NCI-H146 (cell line): ENCODE results near the gene COL28A1.

Experiments used
- DNase-seq: peaks from one replicate; lab custom pipeline; 2025; lab: John Stamatoyannopoulos, UW

COL28A1 gene

DNA sequence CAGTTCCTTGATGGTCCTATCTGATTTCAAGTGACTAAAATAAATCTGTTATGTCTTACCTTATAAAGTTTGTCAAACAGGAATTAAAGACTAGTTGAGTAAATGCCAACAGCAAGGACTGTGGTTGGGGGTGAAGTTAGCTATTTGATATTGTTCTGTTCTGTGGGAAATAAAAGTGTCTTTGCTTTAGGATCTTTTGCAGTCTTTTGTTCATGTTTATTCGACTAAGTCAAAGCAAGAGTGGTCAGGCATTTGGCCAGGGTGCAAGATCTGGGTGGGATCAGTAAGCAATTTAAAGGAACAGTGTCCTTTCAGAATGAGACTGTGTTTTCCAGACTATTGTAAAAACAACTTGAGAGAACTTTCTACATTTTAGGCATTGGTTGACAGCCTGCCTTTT, at the start of gene COL28A1:
Gene COL28A1 (minus strand): TSS at position 183 of the 400 bp plus-strand sequence. CDS start 2,998 bp downstream, outside the sequence.
- DNase-seq = no peak

DNA sequence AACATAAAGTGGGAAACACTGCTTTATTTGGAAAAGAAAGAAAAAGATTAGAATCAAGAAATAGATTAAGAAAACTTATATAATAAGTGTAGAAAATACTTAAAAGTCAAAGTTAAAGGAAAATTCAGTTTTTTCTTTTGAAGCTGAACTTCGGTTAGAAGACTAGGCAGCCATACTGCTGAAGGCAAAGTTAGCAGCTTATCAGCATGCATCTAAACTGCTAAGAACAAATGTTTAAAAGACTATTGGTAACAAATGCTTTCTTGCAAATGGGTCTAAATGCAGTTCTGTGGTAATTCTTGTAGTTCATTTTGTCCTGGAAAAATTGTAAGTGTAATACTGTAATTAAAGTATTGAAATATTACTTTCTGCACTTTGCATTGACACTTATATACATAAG, 49.0 kb upstream of the COL28A1 start:
- DNase-seq = no peak

DNA sequence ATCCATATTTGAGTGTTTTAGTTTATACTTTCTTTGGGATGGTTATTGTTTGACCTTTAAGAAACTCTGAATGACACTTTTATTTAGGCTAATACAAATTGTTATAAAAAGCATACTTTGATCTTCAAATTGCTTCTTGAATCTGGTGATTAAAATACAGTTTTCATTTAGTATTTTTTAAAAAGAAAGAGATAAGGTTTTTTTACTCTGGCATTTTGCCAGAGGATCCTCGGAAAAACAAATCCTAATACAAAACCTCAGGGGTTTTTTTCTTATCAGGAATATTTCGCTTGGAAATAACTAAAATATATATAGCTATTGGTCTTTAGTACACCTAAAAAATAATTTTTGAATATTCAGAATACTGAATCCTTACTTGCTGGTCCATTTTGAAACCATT, 48.1 kb upstream of the COL28A1 start:
- DNase-seq = peak; percentile 31

DNA sequence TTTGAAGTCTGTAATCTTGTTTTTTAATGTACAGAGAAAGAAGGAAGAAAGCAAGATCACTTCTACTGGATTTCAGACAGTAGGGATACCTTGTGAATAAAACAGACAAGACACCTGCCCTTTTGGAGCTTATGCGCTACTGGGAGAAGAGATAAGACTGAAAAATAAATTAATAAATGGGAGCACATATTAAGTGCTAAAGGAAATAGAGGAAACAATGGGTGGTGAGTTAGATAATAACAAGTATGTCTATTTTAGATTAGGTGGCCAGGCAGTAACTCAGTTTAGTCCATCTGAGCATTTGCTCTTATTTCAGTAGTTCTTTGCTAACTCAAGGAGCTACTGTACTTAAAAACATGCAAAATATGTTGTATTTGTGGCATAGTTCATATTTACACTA, 46.9 kb upstream of the COL28A1 start:
- peak; percentile 25 for DNase-seq

DNA sequence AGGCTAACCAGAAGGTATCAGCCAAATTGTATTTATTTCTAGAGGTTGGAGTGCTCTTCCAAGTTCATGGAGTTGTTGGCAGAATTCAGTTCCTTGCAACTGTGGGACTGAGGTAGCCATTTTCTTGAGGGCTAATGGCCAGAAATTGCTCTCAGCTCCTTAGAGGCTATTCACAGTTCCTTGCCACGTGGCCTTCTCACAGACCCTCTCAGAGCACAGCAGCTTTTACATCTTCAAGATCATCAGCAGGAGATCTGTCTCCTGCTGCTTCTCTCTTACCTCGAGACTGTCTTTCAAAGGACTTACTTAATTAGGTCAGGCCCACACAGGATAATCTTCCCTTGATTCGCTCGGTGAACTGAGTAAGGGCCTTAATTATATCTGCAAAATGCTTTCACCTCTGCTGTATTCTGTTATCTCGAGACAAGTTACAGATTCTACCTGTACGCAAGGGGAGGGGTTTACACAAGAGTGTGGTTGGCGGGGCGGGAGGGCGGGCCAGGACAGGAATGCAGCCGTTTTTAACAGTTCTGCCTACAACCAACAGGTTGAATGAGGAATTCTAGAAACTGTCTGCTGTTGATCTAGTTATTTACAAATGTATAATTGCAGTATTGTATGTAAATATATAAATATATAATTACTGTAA, 46.0 kb upstream of the COL28A1 start:
- no peak for DNase-seq

DNA sequence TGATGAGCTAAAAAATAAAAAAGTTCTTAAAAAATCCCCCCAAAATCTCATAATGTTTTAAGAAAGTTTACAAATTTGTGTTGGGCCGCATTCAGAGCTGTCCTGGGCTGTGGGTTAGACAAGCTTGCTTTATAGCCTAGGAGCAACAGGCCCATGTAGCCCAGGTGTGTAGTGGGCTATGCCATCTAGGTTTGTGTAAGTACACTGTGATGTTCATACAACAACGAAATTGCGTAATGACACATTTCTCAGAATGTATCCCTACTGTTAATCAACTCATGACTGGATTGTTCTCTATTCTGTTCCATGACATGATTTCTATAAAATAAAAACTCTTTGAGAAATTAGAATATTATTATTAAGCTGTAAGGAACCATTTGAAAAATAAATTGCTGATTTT, 44.0 kb upstream of the COL28A1 start:
- no peak for DNase-seq

DNA sequence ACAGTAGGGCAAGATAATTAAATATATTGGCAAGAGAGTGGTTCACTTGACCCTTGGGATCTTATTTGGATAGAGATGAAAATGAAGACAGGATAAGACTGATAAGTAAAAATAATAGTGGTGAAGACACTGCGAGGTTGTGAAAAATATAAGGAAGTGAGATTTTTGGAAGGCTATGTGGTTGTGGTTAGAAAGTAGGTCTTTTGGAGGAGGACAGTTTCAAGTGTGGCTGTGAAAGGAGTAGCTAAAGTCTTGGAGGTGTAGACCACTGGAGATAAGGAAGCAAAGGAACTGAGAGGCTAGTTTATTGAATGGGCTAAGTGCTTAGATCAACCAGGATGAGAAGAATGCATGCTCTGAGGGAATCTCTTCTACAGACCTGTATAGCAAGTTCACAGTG, 42.2 kb upstream of the COL28A1 start:
- DNase-seq = no peak

DNA sequence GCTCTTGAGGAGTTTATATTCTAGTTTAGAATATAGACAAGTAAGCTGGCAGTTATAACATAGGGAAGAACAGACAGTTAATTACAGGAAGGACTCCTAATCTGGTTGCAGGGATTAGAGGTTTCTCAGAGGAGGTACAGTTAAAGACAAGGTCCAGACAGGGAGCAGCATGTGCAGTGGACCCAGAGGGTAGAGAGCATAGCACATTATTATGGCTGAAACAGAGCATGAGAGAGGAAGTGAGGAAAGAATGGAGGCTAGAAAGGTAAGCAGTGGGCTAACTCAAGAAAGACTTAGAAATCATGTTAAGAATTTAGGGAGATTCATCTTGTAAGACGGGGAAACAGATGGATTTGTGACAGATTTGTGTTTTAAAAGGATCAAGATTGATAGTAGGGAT, 40.7 kb upstream of the COL28A1 start:
- DNase-seq = no peak

DNA sequence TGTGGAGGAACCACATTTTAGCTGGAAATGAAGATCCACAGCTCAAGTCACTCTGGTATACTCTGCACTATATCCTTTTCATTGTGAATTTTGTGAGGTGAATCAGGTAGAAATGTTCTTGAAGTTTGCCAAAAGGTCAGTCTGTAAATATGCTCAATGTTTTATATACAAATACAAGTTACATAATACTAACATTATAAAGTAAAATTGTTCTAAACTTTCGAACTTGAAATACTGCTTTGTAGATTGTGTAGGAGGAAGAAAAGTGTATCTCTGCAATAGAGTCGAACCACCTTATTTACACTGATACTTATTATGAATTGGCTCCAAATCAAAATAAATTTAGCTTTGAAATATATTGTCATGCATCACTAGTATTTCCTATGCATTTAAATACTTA, 38.0 kb upstream of the COL28A1 start:
- DNase-seq = no peak

DNA sequence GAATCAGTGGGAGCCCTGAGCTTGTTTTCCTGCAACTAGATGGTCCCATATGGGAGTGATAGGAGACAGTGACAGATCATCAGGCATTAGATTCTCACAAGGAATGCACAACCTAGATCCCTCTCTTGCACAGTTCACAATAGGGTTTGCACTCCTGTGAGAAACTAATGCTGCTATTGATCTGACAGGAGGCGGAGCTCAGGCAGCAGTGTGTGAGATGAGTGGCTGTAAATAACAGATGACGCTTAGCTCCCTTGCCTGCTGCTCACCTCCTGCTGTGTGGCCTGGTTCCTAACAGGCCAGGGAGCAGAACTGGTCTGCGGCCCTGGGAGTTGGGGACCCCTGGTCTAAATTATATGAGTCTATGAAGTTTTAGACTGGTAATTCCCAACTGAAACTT, 34.9 kb upstream of the COL28A1 start:
- no peak for DNase-seq

DNA sequence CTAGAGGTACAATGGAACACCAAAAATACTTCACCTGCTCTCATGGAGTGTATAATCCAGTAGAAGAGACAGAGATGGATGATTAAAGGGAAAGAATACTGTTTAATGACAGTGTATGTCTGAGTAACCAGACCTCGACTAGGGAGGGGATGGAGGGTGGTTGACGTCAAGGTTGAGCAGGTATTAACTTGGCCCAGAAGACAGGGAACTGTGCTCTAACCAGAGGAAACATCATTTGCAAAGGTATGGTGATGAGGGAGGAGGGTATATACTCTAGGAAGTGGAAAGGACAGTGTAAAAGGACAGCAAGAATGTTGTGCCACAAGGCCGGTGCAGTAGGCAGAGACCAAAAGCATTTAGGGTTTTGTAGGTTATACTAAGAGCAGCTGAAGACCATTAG, 33.9 kb upstream of the COL28A1 start:
- DNase-seq = no peak

DNA sequence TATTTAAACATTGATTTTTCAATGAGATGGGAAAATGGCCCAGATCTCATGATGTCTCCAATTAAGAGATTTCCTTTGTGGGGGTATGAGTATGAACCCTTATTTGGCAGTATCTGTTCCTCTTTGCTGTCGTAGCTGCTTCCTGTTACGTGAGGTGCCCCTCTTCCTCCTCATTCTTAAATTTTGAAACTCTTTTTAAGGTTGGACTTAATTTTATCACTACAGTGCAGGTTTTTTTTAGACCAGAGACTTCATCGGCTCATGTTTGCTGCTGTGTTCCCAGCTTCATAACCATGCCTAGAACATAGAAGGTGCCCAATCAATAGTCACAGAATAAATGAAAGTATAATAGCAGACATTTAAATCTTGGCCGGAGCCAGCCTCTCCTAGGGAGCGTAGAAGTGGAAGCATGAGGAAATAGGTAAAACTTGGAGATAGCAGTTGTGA, 33.4 kb upstream of the COL28A1 start:
- no peak for DNase-seq

DNA sequence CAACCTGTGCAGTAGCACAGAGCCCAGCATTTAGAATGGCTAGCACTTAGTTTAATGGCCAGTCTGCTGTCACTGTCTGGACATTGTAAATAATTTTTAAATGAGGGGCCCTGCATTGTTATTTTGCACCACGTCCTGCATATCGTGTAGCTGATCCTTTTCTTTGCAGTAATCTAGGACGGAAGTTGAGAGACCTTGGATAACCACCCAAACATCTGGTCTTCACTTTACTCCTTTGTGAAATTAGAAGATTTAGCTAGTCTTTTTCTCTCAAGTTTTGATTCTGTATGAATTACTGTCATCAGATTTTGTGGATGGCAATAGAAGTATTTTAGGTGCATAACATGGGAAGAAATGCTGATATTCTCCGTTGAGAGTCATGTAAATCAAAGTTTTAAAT, 32.9 kb upstream of the COL28A1 start:
- DNase-seq = no peak

DNA sequence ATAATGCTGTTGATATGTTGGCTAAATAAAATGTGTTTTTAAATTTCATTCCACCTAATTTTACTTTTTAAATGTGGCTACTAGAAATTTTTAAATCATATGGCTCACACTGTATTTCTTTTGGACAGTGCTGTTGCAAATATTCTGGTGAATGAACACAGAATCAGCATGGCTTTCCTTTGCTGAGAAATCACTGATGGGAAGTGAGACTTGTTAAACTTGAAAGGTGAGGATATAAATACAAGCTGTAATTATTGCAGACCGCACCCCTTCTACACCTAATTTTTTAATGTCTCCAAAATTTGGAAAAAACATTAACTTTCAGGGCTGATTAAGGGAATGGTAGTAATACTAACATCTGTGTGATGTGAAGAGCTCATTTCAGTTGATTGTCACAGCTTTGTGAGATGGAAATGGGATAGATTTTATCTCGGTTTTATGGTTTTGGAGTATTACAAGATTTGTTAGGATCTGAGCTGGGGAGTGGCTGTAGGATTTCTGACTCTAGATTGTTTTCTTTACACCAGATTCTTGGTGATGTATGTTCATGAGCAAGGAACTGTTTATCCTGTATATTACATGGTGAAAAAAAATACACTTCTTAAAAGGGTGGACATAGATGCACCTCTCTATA, 32.3 kb upstream of the COL28A1 start:
- DNase-seq = no peak

DNA sequence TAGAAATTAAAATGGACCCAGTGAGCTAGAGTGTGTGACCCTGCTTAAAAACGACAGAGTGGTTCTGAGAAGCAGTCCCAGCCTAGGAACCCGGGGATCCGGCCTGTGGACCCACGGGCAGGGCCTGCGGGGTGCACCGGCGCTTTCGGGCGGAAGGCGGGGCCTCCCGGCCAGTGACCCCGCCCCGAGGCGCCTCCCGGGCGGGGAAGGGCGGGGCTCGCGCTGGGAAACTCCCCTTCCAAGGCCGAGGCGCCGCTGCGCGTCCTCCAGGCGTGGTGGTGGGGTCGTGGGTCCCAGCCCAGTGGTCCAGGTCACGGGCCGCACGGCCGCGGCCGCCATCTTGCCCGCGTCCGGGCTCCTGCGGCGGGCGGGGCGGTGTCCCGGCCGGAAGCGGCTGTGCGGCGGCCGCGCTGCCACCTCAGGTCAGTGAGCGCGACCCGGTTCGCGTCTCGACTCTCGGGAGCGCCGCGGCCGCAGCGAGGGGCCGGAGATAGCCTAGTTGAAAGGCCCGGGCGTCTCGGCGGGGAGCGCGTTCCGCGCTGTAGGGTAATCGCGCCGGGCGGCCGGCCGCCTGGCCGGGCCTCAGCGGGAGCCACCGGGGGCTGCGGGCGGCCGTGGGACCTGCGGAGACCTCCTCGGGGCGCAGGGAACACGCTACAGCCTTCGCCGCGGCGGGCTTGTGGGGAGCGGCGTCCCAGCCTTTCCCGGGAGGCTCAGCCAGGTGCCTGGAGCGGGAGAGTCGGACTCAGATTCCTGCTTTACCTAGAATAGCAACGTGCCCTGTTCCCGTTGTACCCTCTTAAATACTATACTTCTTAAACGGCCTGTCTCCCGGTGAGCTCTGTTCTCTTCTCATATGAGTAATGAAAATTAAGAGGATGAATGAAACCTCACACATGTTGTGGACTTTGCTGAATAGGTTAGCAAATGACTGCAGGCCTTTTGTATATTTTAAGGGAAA, 31.3 kb upstream of the COL28A1 start, which contains the start of gene MIOS:
Gene MIOS (plus strand): TSS at position 234 of the 961 bp plus-strand sequence. CDS start 5,592 bp downstream, outside the sequence.
- DNase-seq = peak; percentile 85

DNA sequence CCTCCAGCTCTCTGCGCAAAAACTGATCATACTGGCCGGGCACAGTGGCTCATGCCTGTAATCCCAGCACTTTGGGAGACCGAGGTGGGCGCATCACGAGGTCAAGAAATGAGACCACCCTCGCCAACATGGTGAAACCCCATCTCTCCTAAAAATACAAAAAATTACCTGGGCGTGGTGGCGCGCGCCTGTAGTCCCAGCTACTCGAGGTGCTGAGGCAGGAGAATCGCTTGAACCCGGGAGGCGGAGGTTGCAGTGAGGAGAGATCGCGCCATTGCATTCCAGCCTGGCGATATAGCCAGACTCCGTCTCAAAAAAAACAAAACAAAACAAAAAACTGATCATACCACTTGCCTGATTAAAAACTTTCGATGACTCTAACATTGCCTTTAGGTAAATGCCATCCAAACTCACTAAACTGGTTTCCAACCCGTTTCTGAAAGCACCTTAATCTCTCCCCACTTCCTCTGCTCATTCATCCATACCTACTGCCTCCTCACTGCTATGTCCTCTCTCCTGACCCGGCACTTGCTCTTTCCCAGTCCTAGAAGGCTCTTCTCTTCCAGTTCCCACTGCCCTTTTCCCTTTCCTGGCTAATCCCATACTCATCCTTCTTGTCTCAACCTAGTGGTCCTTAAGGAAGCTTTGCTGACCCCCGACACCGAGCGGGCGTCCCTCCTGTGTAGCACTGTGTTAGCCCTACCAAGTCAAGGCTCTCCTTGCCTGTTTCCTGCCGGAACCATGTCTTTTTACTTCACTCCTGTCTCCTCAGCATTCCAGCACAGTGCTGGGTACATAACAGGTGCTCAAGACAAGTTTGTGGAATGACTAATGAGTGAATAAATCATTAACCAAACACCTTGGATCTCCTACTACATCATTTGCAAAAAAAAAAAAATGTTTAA, 30.3 kb upstream of the COL28A1 start:
- no peak for DNase-seq

DNA sequence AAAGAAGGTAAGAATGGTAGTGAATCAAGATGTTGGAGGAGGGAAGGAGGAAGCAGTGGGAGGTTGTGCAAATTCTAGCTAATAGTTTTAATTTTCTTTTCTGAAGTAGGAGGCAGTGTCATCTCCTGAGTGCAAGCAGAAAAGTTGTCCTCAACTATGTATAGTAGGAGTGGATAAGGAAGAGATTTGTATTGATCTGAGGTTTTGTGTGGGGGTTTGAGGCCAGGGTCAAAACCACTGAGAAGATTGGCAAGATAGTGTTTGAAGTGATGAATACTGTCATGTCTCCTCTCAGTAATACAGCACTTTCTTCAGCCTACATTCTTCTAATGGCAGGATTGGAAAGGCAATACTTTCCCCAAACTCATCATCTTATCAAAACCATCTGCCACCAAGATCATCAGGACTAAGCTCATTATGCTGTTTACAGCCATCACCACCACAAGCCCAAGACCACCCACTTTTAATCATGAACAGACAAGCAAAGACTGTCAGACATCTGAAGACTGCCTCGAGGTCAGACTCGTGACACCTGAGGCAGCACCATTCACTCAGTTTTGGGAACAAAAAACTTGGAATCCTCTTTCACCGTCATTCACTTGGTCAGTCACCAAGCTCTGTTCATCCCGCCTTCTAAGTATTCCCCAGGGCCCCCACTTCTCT, 29.5 kb upstream of the COL28A1 start:
- no peak for DNase-seq

DNA sequence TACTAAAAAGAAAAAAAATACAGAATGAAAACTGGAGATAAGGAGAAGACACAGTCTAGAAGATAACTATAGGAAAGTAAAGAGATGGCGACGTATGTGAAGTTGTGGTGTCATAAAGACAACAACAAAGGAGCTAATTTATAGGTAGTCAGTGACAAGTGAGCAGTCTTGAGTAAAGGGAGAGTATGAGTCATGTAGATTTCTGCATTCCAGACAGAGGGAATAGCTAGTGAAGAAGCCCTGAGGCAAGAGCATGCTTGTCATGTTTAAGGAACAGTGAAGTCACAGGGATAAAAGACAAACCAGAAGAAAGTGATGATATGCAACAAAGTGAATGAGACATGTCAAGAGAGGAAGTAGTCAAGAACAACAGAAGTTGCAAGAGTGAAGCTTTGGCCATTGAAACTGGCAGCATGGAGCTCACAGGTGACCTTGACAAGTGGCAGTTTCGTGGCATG, 28.7 kb upstream of the COL28A1 start:
- DNase-seq = no peak

DNA sequence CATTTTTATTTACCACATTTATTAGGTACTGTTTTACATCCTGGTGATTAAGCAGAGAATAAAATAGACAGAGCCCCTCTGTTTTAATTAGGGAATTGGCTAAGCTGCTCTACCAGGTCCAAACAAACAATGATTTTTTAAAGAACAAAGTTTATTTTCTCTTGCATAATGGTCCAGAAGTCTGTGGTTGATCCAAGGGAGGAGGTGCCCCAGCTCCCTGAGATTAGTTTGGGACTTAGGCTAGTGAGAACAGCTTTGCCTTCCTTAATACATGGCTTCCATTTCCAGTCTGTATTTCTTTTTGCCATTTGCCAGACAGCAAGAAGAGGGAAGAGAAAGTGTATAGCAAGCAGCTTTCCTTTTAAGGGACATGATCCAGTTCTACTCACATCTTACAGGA, 28.1 kb upstream of the COL28A1 start:
- DNase-seq = no peak

DNA sequence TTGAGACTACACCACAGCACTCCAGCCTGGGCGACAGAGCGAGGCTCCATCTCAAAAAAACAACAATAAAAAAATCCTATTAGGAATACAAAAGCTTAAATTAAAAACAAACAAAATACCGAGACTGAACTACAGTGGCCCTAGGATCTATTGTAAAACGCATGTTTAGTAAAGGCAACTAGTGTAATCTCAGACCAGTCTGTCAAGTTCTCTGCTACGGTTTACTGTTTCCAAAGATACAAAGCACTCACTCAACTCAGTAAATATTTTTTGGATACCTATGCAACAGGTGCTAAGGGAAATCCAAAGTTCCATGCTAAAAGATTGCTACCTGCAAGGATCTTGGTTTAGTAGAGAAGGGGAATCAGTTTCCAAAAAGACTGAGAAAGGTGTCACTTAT, 27.6 kb upstream of the COL28A1 start:
- no peak for DNase-seq

DNA sequence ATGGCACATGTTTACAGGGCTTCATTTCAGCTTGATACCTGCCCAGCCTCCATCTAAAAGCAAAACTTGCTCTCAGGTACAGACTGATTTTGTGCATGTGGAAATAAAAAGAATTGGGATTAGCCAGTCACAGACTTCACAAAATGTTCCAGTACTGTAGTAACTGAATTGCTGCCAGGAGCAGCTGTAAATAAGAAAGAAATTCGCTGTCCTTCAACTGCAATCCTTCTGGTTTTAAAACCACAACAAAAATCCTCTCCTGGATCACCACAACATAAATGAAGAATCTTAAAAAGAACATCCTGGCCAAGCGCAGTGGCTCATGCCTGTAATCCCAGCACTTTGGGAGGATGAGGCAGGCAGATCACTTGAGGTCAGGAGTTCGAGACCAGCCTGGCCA, 27.1 kb upstream of the COL28A1 start:
- DNase-seq = no peak
